ENCODE data around the gene C1orf94.

Gene C1orf94

GRCh38 chr1:34262023-34262853, 85.5 kb downstream of the C1orf94 start:
- DNase-seq = no peak

GRCh38 chr1:34262921-34263320, 86.2 kb downstream of the C1orf94 start:
- DNase-seq = no peak

GRCh38 chr1:34263406-34263805, 86.7 kb downstream of the C1orf94 start:
- DNase-seq = no peak

GRCh38 chr1:34265396-34265795, 88.7 kb downstream of the C1orf94 start:
- no peak for DNase-seq

GRCh38 chr1:34266127-34266951, 89.6 kb downstream of the C1orf94 start:
- DNase-seq = no peak

- no peak for DNase-seq
Measured at GRCh38 chr1:34267326-34267725, 90.6 kb downstream of the C1orf94 start.

- no peak for DNase-seq
Measured at GRCh38 chr1:34268311-34268954, 91.7 kb downstream of the C1orf94 start.
